ENCODE data around the gene AHDC1. TPM values are rescaled to one million over a fixed set of nuclear protein-coding genes. Genes with fewer than 3 reads are reported as not detected.

The AHDC1 gene
- total and polyA plus RNA-seq, 9 of the 15 experiments (the other 6 are each of a cell fraction or from before 2014, with no cell fraction given), result 0.21 to 36.4 (median 4.7) TPM

GRCh38 chr1:27538793-27539192, 65.2 kb downstream of the AHDC1 start (continued):
- TF ChIP-seq ZNF740 (CRISPR knock-in tag; IDR thresholded peaks at IDR 0.05) (no peak), ZNF740 (tag; IDR thresholded peaks at IDR 0.05) (no peak), FOXK1 (CRISPR knock-in tag; IDR thresholded peaks at IDR 0.05; ENCODE audit: borderline replicate concordance) (no peak), TRIM25 (IDR thresholded peaks at IDR 0.05; ENCODE audit: borderline replicate concordance) (no peak), ZNF644 (tag; IDR thresholded peaks at IDR 0.05; ENCODE audit: low read depth) (no peak), IRF9 (tag; IDR thresholded peaks at IDR 0.05) (no peak), SMARCE1 (IDR thresholded peaks at IDR 0.05) (peak; percentile 58; the same call in 1 of the 2 replicates), TAF9B (IDR thresholded peaks at IDR 0.05; ENCODE audit: partially characterized antibody) (no peak), TARDBP (IDR thresholded peaks at IDR 0.05) (0 out of 2 replicates have a peak, but pooled peaks have one; percentile 8), LCOR (CRISPR knock-in tag; IDR thresholded peaks at IDR 0.05) (peak; percentile 93), DNMT1 (IDR thresholded peaks at IDR 0.05) (no peak), GATA2 (CRISPR knock-in tag; IDR thresholded peaks at IDR 0.05) (no peak), FIP1L1 (IDR thresholded peaks at IDR 0.05; ENCODE audit: low read depth, low read length, poor library complexity, severe bottlenecking) (no peak), ESRRA (IDR thresholded peaks at IDR 0.05; ENCODE audit: borderline replicate concordance, low read depth) (peak; percentile 26; the same call in 1 of the 2 replicates), ZNF280B (CRISPR knock-in tag; IDR thresholded peaks at IDR 0.05) (no peak), E2F1 (CRISPR knock-in tag; IDR thresholded peaks at IDR 0.05) (no peak), MNT (conservative IDR thresholded peaks at IDR 0.05) (no peak), CREBBP (IDR thresholded peaks at IDR 0.05; ENCODE audit: low read depth, low read length) (no peak), ZEB2 (IDR thresholded peaks at IDR 0.05) (peak; percentile 18; the same call in 1 of the 2 replicates), ZNF511 (CRISPR knock-in tag; IDR thresholded peaks at IDR 0.05) (no peak)

Data from K562 (cell line).